ENCODE results near the gene INPP5E.

Gene INPP5E

GRCh38 chr9:136379401-136379800, 60.2 kb downstream of the INPP5E start:
- Histone ChIP-seq H3K4me1 (ENCODE audit: control insufficient read depth, insufficient read depth, low read length) (no peaks in the 10 kb centered on the region), H3K36me3 (ENCODE audit: control insufficient read depth, insufficient read depth, low read length) (peaks cover 93% of the 10 kb centered on the region), H3K9me3 (ENCODE audit: control insufficient read depth, insufficient read depth, low read depth, low read length) (no peaks in the 10 kb centered on the region), H3K4me3 (ENCODE audit: low read depth, low read length) (no peak overlapping the region), H3K27me3 (ENCODE audit: control insufficient read depth, insufficient read depth, low read length) (no peaks in the 10 kb centered on the region), H3K9ac (ENCODE audit: low read length) (no peak overlapping the region), H3K27ac (ENCODE audit: low read depth, low read length) (no peak overlapping the region)

GRCh38 chr9:136379003-136379287, 60.7 kb downstream of the INPP5E start:
- no peaks in the 10 kb centered on the region for H3K4me1 ChIP-seq (ENCODE audit: control insufficient read depth, insufficient read depth, low read length)
- H3K4me3 ChIP-seq (ENCODE audit: low read depth, low read length), result no peak overlapping the region
- peaks cover 88% of the 10 kb centered on the region for H3K36me3 ChIP-seq (ENCODE audit: control insufficient read depth, insufficient read depth, low read length)
- no peak overlapping the region for H3K27ac ChIP-seq (ENCODE audit: low read depth, low read length)
- no peaks in the 10 kb centered on the region for H3K9me3 ChIP-seq (ENCODE audit: control insufficient read depth, insufficient read depth, low read depth, low read length)
- no peaks in the 10 kb centered on the region for H3K27me3 ChIP-seq (ENCODE audit: control insufficient read depth, insufficient read depth, low read length)
- H3K9ac ChIP-seq (ENCODE audit: low read length), result no peak overlapping the region
